HL-60 (cell line): Measurements from ENCODE around the gene APOL1.

Source experiments
- DNase-seq, 2 experiments: peaks; one replicate each; pipeline ENCODE4 v3.0.0-alpha.2; 2010 to 2020; ENCODE audit warnings: low read depth in 1 of 2, low spot score in 1 of 2
- H3K27ac ChIP-seq: fragments of 250-450 bp; sonication (Bioruptor Pico); replicated peaks from 2 replicates; pipeline ENCODE4 v1.5.1; 2020; ENCODE audit warnings: mild to moderate bottlenecking, moderate library complexity
- H3K27me3 ChIP-seq: fragments of 250-450 bp; sonication (Bioruptor Pico); 2 replicates; pipeline ENCODE4 v1.5.1; 2021; ENCODE audit warnings: mild to moderate bottlenecking, moderate library complexity; ENCODE audit not compliant: insufficient read depth, poor library complexity, severe bottlenecking
- H3K4me3 ChIP-seq: replicated peaks from 2 replicates; pipeline ENCODE4 v1.5.1; 2011; ENCODE audit warnings: mild to moderate bottlenecking, control low read depth, low read length; ENCODE audit not compliant: insufficient read depth
- GABPA ChIP-seq: IDR thresholded peaks from 2 replicates; pipeline ENCODE4 v1.6.1; 2012; ENCODE audit warnings: low read depth
- POLR2AphosphoS5 ChIP-seq: IDR thresholded peaks from 2 replicates; pipeline ENCODE4 v1.6.1; 2012; ENCODE audit warnings: low read depth
- SPI1 ChIP-seq: IDR thresholded peaks from 2 replicates; pipeline ENCODE4 v1.6.1; 2012; ENCODE audit warnings: low read depth, mild to moderate bottlenecking, borderline replicate concordance
- TF ChIP-seq, protein P1 (sequence below): IDR thresholded peaks from 2 replicates; pipeline ENCODE4 v1.6.1; 2012; ENCODE audit warnings: low read depth; ENCODE audit not compliant: insufficient replicate concordance
- TF ChIP-seq, protein P2 (sequence below): IDR thresholded peaks from one replicate; pipeline ENCODE4 v1.5.1; 2011; ENCODE audit warnings: low read length, control low read depth, inconsistent platforms; ENCODE audit not compliant: insufficient read depth

The APOL1 gene

DNA sequence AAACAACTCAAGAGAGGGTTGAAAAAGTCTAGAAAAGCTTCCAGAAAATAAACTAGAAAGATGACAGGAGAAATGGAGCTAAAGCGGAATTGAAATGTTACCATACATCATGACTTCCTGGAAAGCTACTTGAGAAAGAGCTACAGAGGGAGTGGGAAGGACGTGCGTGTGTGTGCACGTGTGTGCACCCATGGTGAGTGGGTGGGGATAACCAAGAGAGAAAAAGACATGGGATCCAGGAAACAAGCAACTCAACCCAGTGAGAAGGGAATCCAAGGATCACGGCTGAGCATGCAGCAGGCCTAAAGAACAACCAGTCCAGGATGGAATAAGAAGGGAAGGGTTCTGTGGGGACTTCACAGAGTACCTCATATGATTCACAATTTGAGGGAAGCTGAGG, 21.6 kb downstream of the APOL1 start:
- TF ChIP-seq POLR2AphosphoS5 (no peak), SPI1 (no peak), GABPA (no peak)
- TF ChIP-seq, protein P1, sequence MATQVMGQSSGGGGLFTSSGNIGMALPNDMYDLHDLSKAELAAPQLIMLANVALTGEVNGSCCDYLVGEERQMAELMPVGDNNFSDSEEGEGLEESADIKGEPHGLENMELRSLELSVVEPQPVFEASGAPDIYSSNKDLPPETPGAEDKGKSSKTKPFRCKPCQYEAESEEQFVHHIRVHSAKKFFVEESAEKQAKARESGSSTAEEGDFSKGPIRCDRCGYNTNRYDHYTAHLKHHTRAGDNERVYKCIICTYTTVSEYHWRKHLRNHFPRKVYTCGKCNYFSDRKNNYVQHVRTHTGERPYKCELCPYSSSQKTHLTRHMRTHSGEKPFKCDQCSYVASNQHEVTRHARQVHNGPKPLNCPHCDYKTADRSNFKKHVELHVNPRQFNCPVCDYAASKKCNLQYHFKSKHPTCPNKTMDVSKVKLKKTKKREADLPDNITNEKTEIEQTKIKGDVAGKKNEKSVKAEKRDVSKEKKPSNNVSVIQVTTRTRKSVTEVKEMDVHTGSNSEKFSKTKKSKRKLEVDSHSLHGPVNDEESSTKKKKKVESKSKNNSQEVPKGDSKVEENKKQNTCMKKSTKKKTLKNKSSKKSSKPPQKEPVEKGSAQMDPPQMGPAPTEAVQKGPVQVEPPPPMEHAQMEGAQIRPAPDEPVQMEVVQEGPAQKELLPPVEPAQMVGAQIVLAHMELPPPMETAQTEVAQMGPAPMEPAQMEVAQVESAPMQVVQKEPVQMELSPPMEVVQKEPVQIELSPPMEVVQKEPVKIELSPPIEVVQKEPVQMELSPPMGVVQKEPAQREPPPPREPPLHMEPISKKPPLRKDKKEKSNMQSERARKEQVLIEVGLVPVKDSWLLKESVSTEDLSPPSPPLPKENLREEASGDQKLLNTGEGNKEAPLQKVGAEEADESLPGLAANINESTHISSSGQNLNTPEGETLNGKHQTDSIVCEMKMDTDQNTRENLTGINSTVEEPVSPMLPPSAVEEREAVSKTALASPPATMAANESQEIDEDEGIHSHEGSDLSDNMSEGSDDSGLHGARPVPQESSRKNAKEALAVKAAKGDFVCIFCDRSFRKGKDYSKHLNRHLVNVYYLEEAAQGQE, result no peak
- TF ChIP-seq, protein P2, sequence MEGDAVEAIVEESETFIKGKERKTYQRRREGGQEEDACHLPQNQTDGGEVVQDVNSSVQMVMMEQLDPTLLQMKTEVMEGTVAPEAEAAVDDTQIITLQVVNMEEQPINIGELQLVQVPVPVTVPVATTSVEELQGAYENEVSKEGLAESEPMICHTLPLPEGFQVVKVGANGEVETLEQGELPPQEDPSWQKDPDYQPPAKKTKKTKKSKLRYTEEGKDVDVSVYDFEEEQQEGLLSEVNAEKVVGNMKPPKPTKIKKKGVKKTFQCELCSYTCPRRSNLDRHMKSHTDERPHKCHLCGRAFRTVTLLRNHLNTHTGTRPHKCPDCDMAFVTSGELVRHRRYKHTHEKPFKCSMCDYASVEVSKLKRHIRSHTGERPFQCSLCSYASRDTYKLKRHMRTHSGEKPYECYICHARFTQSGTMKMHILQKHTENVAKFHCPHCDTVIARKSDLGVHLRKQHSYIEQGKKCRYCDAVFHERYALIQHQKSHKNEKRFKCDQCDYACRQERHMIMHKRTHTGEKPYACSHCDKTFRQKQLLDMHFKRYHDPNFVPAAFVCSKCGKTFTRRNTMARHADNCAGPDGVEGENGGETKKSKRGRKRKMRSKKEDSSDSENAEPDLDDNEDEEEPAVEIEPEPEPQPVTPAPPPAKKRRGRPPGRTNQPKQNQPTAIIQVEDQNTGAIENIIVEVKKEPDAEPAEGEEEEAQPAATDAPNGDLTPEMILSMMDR, result no peak
- Histone ChIP-seq H3K27ac (no peak overlapping the region), H3K4me3 (no peak overlapping the region), H3K27me3 (no peaks in the 10 kb centered on the region)
- no peak for DNase-seq

DNA sequence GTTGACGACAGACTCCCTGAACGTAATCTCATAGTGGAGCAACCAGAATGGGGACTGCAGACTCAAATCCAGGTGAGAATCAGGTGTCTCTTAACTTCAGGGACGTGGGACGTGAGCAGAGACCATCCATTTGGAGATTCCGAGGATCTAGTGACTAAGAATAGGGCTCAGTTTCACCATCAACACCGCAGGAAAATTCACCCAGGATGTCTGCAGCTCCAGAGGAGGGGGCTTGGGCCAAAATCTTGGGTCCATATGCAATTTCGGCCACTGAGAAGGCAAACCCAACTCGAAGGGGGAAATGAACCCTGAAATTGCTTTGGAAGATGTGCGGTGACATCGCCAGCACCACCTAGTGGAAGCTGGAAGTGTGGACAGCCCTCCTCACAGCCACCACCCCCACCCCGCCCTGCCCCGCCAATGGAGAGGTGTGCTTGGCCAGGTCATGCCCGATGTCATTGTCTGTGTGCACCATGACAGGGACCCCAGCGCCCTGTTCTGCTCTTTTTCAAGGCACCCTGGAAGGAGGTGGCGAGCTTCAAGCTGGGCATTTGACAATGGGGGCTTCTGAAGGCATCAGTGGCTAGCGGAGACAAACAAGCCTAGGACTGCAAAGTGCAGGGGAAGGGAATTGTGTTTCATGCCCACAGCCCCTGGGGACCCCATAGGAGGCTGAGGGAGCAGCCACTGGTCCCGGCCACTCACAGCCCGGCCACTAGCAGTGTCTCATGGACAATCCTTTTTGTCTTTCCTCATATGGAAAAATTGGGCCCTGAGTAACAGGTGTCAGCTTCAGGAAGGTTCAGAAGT, 24.8 kb downstream of the APOL1 start:
- Histone ChIP-seq H3K27ac (no peak overlapping the region), H3K27me3 (no peaks in the 10 kb centered on the region), H3K4me3 (no peak overlapping the region)
- TF ChIP-seq POLR2AphosphoS5, result no peak
- TF ChIP-seq, protein P1, result no peak
- TF ChIP-seq, protein P2, result peak; percentile 82
- no peak for TF ChIP-seq SPI1
- TF ChIP-seq GABPA, result no peak
- DNase-seq, result peak in 1 of 2 experiments; percentile 58

DNA sequence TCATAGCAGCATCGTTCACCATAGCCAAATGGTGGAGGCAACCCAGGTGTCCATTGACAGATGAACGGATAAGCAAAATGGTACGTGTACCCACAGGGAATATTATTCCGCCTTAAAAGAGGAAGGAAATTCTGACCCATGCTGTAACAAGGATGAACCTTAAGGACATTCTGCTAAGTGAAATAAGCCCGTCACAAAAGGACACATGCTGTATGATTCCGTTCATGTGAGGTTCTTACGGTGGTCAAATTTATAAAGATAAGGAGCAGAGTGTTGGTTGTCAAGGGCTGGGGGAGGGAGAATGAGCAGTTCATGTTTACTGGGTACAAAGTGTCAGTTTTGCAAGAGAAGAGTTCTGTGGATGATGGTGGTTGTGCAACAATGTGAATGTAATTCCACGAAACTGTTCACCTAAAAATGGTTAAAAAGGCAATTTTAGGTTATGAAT, 26.3 kb downstream of the APOL1 start:
- Histone ChIP-seq H3K4me3 (no peak overlapping the region), H3K27ac (peak overlapping the region; percentile 48; the same call in 1 of the 2 replicates), H3K27me3 (no peaks in the 10 kb centered on the region)
- DNase-seq, result peak in 1 of 2 experiments; percentile 57
- TF ChIP-seq, protein P1, result no peak
- TF ChIP-seq GABPA (no peak), POLR2AphosphoS5 (no peak; the same call in 1 of the 2 replicates), SPI1 (no peak)
- TF ChIP-seq, protein P2, result no peak
